GM12878 (cell line): ENCODE data around the gene STARD13. TPM values are rescaled to one million over a fixed set of nuclear protein-coding genes. Genes with fewer than 3 reads are reported as not detected.

Source experiments
- ATAC-seq: fragments of 200-7000 bp; cut with Tn5 transposase; 3 replicates; pipeline ENCODE4 v1.9.1; 2020; ENCODE audit warnings: mild to moderate bottlenecking, moderate library complexity
- BruUV-seq: library from RNA; stranded (reverse); fragments of 400-500 nt; replicated peaks from 2 replicates; lab custom pipeline; 2021; lab: Mats Ljungman, UMichigan
- CTCF ChIA-PET: fragments of 300-600 bp; sonication (Branson Sonifier 250); formaldehyde crosslinking; extraction: SDS; loops from one replicate; lab custom pipeline; 2021; ENCODE audit warnings: inconsistent platforms; lab: Yijun Ruan, JAX
- POLR2A ChIA-PET: fragments of 350-600 bp; formaldehyde crosslinking; extraction: SDS; loops from one replicate; lab custom pipeline; 2021; ENCODE audit warnings: inconsistent platforms; lab: Charles Lee
- RAD21 ChIA-PET: fragments of 300-600 bp; sonication (Branson Sonifier 250); formaldehyde crosslinking; loops from one replicate; lab custom pipeline; 2023; ENCODE audit warnings: antibody characterized with exemption; ENCODE audit not compliant: unreplicated experiment; lab: Charles Lee
- SMC1A ChIA-PET: fragments of 300-600 bp; sonication (Branson Sonifier 250); formaldehyde crosslinking; loops from one replicate; lab custom pipeline; 2023; ENCODE audit not compliant: unreplicated experiment, uncharacterized antibody; lab: Charles Lee
- DNase-seq: peaks from one replicate; pipeline ENCODE4 v3.0.0-alpha.2; 2011; ENCODE audit warnings: low read depth, low spot score
- FAIRE-seq: peaks from 3 replicates; lab custom pipeline; 2011; peaks lifted over from hg19 to GRCh38; lab: Jason Lieb, UNC
- H2AFZ ChIP-seq: 2 replicates; pipeline ENCODE4 v1.6.0; 2011; ENCODE audit warnings: low read depth, low read length, control low read depth; ENCODE audit not compliant: control insufficient read depth
- H3K27ac ChIP-seq: 2 replicates; pipeline ENCODE4 v1.5.1; 2011; ENCODE audit warnings: control low read depth; ENCODE audit not compliant: control insufficient read depth, insufficient read depth
- H3K27me3 ChIP-seq, 2 experiments: replicated peaks in 1 of 2; 2 replicates each; pipeline versions ENCODE4 v1.6.0 to v1.6.1; 2011; ENCODE audit warnings: low read length in 1 of 2; ENCODE audit not compliant: control insufficient read depth in 2 of 2, insufficient read depth in 2 of 2
- H3K36me3 ChIP-seq, 2 experiments: 2 replicates each; pipeline ENCODE4 v1.5.1; 2011; ENCODE audit warnings: low read length in 1 of 2; ENCODE audit not compliant: control insufficient read depth in 2 of 2, insufficient read depth in 2 of 2
- H3K4me1 ChIP-seq: 2 replicates; pipeline ENCODE4 v1.6.1; 2011; ENCODE audit warnings: mild to moderate bottlenecking, low read length, moderate library complexity, mixed read lengths; ENCODE audit not compliant: control insufficient read depth, insufficient read depth
- H3K4me2 ChIP-seq: 2 replicates; pipeline ENCODE4 v1.6.0; 2011; ENCODE audit warnings: control low read depth; ENCODE audit not compliant: control insufficient read depth, insufficient read depth
- H3K4me3 ChIP-seq: fragments of 200-600 bp; sonication (generic); 2 replicates; pipeline ENCODE4 v1.5.1; 2016
- H3K79me2 ChIP-seq: 2 replicates; pipeline ENCODE4 v1.6.0; 2011; ENCODE audit warnings: low read length; ENCODE audit not compliant: control insufficient read depth, insufficient read depth
- H3K9ac ChIP-seq: 2 replicates; pipeline ENCODE4 v1.8.0; 2011; ENCODE audit warnings: low read length, control low read depth, mixed read lengths; ENCODE audit not compliant: control insufficient read depth, insufficient read depth
- H3K9me3 ChIP-seq: replicated peaks from 3 replicates; pipeline ENCODE4 v1.5.1; 2011; ENCODE audit warnings: mild to moderate bottlenecking, low read length; ENCODE audit not compliant: control insufficient read depth, insufficient read depth
- H4K20me1 ChIP-seq: 2 replicates; pipeline ENCODE4 v1.6.0; 2011; ENCODE audit not compliant: control insufficient read depth, insufficient read depth
- BCL3 ChIP-seq: IDR thresholded peaks from 2 replicates; pipeline ENCODE4 v1.6.1; 2011; ENCODE audit warnings: borderline replicate concordance, low read depth, mild to moderate bottlenecking, moderate library complexity, low read length; ENCODE audit not compliant: insufficient read depth, poor library complexity, severe bottlenecking
- CBFB ChIP-seq: IDR thresholded peaks from 2 replicates; pipeline ENCODE4 v1.6.1; 2016; ENCODE audit warnings: antibody characterized with exemption, low read depth
- FOS ChIP-seq: IDR thresholded peaks from 3 replicates; pipeline ENCODE4 v1.6.1; 2011; ENCODE audit warnings: borderline replicate concordance; ENCODE audit not compliant: insufficient read length; ENCODE audit errors: extremely low read depth
- FOXK2 ChIP-seq: fragments of 450-650 bp; IDR thresholded peaks from 2 replicates; pipeline ENCODE4 v1.6.1; 2017; ENCODE audit warnings: mild to moderate bottlenecking, moderate library complexity
- IRF5 ChIP-seq: fragments of 450-650 bp; IDR thresholded peaks from 2 replicates; pipeline ENCODE4 v1.6.1; 2017; ENCODE audit warnings: borderline replicate concordance
- MAX ChIP-seq: IDR thresholded peaks from 2 replicates; pipeline ENCODE4 v1.6.1; 2012; ENCODE audit warnings: low read depth, low read length, improper control_type of control experiment
- ZBED1 ChIP-seq: IDR thresholded peaks from 2 replicates; pipeline ENCODE4 v1.6.1; 2016; ENCODE audit warnings: borderline replicate concordance
- ZBTB33 ChIP-seq: fragments of 450-650 bp; IDR thresholded peaks from 2 replicates; pipeline ENCODE4 v1.6.1; 2017; ENCODE audit warnings: mild to moderate bottlenecking
- WGBS: methylation state at CpG from one replicate; pipeline ENCODE4 v1.1.6; 2016; ENCODE audit warnings: low lambda C conversion rate; ENCODE audit not compliant: insufficient replicate concordance, insufficient coverage; ENCODE audit errors: missing lambda C conversion rate; 5-methylcytosine and 5-hydroxymethylcytosine counted together
- in situ Hi-C: fragments of 300-500 bp; cut with MboI; formaldehyde crosslinking; loops from 9 replicates; pipeline ENCODE4 v1.14.3; 2018; ENCODE audit warnings: mixed read lengths
- intact Hi-C: fragments of 100-400 bp; cut with micrococcal nuclease; formaldehyde crosslinking; loops from one replicate; pipeline ENCODE4 v1.14.2; 2022; ENCODE audit not compliant: unreplicated experiment
- polyA plus RNA-seq, 11 experiments: library from polyadenylated mRNA; depleted of rRNA in 4 of 11; unstranded in 6 of 11; stranded (reverse) in 5 of 11; fragments of >200 nt; fragmentation: Nextera tagmentation in 4 of 11; fragmentation: Illumina TruSeq in 1 of 11; extraction: Ambion mirVana in 4 of 11; extraction: Trizol in 1 of 11; gene quantifications; 1 replicate in 1 of 11; 2 replicates in 10 of 11; pipeline versions ENCODE4 v1.2.1 to v1.2.3, GENCODE V29; 2011 to 2016; ENCODE audit warnings: inconsistent platforms in 2 of 11, missing spikeins in 2 of 11, low read depth in 1 of 11
- total RNA-seq, 4 experiments: library from RNA; depleted of rRNA in 3 of 4; stranded (reverse); fragments of >200 nt in 3 of 4; fragmentation: Illumina TruSeq in 1 of 4; extraction: Trizol in 1 of 4; gene quantifications; 2 replicates each; pipeline versions ENCODE4 v1.2.1 to v1.2.3, GENCODE V29; 2013 to 2021
- TF ChIP-seq, protein P1 (sequence below): fragments of 450-650 bp; IDR thresholded peaks from 2 replicates; pipeline ENCODE4 v1.6.1; 2014; ENCODE audit warnings: mild to moderate bottlenecking

The STARD13 gene
- total and polyA plus RNA-seq, 10 of the 15 experiments (the other 5 are each of a cell fraction or from before 2014, with no cell fraction given): 4.0 to 41.6 (median 10.1) TPM

GRCh38 chr13:33132644-33133440 lies 152.7 kb downstream of the STARD13 start:
- TF ChIP-seq CBFB: no peak
- TF ChIP-seq FOS: no peak
- peaks cover 2 to 21% of the 10 kb centered on the region in 2 experiments; a peak in 2 of 4 replicates for H3K36me3 ChIP-seq
- peaks cover 14% of the 10 kb centered on the region for H3K9me3 ChIP-seq
- ChIA-PET SMC1A (interaction anchor here (0.8 to 2.2 kb wide), 9 partner anchors 7 to 63 kb away, joined by 3 to 8 read pairs (median 4); no protein-coding TSS in a partner anchor), RAD21 (interaction anchor here (0.7 to 1.5 kb wide), 3 partner anchors 14 to 596 kb away, joined by 3 to 5 read pairs (median 3); no protein-coding TSS in a partner anchor), CTCF (interaction anchor here (1.4 to 6.3 kb wide), 3 partner anchors 12 to 22 kb away, joined by 4 to 35 read pairs (median 4); no protein-coding TSS in a partner anchor), POLR2A (interaction anchor here (0.7 to 2.3 kb wide), 4 partner anchors 14 to 36 kb away, joined by 3 to 12 read pairs (median 3); no protein-coding TSS in a partner anchor)
- no peak overlapping the region for H3K4me2 ChIP-seq
- no peaks in the 10 kb centered on the region for H3K4me1 ChIP-seq
- DNase-seq: no peak
- H4K20me1 ChIP-seq: no peaks in the 10 kb centered on the region
- intact Hi-C loops (no loop called here), in situ Hi-C loops (no loop called here)
- no peak overlapping the region for H3K9ac ChIP-seq
- no peak for ATAC-seq
- no TSS peak for BruUV-seq
- no peaks in the 10 kb centered on the region for H3K27me3 ChIP-seq
- 94% methylated on average over 1 of the region's 1 CpG for WGBS
- no peak overlapping the region for H3K27ac ChIP-seq
- FAIRE-seq: no peak
- no peak overlapping the region for H3K4me3 ChIP-seq
- no peaks in the 10 kb centered on the region for H3K79me2 ChIP-seq
- no peak overlapping the region for H2AFZ ChIP-seq

- no TSS peak for BruUV-seq
- in situ Hi-C loops: no loop called here
- ATAC-seq: no peak
- 88% methylated on average over 15 of the region's 20 CpGs for WGBS
- H3K36me3 ChIP-seq: peaks cover 4 to 23% of the 10 kb centered on the region in 2 experiments
- FAIRE-seq: no peak
- no peak overlapping the region for H3K9ac ChIP-seq
- no peaks in the 10 kb centered on the region for H4K20me1 ChIP-seq
- ChIA-PET POLR2A (no interaction called here), RAD21 (no interaction called here), CTCF (no interaction called here), SMC1A (no interaction called here)
- H3K79me2 ChIP-seq: no peaks in the 10 kb centered on the region
- H3K4me3 ChIP-seq: no peak overlapping the region
- no peak overlapping the region for H2AFZ ChIP-seq
- H3K4me1 ChIP-seq: no peaks in the 10 kb centered on the region
- H3K27me3 ChIP-seq: no peaks in the 10 kb centered on the region
- no peak overlapping the region for H3K27ac ChIP-seq
- intact Hi-C loops: no loop called here
- no peak overlapping the region for H3K4me2 ChIP-seq
- DNase-seq: no peak
- H3K9me3 ChIP-seq: peaks cover 2% of the 10 kb centered on the region
- TF ChIP-seq BCL3 (no peak), FOXK2 (no peak), MAX (no peak), ZBED1 (no peak), IRF5 (no peak), ZBTB33 (no peak)
- TF ChIP-seq, protein P1, sequence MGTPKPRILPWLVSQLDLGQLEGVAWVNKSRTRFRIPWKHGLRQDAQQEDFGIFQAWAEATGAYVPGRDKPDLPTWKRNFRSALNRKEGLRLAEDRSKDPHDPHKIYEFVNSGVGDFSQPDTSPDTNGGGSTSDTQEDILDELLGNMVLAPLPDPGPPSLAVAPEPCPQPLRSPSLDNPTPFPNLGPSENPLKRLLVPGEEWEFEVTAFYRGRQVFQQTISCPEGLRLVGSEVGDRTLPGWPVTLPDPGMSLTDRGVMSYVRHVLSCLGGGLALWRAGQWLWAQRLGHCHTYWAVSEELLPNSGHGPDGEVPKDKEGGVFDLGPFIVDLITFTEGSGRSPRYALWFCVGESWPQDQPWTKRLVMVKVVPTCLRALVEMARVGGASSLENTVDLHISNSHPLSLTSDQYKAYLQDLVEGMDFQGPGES: no peak
These were observed 155.7 kb downstream of the STARD13 start for GRCh38 chr13:33129886-33130285.
